HG02588 (cell line): ENCODE measurements around the gene IRX3.
"Not testable (repeated sequence)": the region's sequence is repeated elsewhere in the genome, so short reads cannot be mapped to it uniquely, and the experiment has no call there.

Experiments used
- ATAC-seq: cut with Tn5 transposase; IDR thresholded peaks from one replicate; pipeline ENCODE4 v1.9.1; 2021; ENCODE audit warnings: mild to moderate bottlenecking, moderate library complexity; ENCODE audit not compliant: unreplicated experiment

Gene IRX3

DNA sequence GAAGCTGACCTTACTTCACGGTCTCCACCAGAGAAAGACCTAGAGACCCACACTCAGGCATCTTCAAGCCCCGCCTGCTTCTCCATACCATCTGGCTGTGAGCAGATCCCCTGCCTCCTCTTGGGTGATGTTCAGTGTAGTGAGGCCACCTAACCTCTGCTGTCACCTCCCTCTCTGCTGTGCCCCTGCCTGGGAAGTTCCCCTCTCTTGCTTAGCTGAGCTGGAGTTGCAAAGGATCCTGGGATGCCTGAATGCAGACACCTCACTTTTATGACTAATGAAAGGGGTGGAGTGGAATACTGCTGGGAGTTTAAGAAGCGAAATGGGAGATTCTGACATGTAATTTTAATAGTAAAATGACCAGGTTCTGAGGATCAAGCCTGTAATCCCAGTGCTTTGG, 5.8 kb downstream of the IRX3 start:
- ATAC-seq, result no peak

DNA sequence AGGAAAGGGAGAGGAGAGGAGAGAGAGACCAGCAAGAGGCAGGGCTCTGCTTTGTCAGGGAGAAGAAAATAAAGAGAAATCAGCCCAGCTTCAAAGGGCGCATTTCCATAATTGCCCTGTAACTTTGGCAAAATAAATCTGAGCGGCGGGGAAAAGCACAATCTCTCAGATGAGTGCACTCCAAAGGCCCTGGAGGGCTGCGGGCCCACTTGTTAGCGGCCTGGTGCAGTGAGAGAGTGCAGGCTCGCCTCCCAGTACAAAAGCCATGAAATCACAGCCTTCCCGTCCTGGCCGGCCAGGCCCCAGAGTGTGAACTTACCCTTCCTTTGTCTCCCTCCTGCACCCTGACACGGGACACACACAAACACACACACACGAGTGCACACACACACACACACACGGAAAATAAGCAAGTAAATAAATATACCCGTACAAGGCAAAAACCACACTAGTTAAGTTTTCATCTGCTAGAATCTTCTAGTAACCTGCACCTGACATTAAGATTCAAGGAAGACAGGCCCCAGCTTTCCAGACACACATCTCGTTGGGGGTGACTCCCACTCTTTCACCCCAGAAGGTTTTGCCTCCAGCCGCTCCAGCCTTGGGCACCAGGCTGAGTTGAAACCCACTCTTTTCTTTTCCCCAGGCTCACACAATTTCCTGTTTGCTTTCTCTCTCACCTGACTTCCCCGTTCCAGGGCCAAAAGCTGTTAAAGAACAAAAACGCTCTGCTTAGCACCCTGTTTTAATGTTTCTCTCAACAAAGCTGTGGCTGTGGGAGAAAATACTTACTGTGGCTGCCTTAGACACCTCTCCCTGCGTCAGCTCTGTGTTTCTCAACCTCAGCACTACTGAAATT, 8.5 kb downstream of the IRX3 start:
- ATAC-seq, result no peak

DNA sequence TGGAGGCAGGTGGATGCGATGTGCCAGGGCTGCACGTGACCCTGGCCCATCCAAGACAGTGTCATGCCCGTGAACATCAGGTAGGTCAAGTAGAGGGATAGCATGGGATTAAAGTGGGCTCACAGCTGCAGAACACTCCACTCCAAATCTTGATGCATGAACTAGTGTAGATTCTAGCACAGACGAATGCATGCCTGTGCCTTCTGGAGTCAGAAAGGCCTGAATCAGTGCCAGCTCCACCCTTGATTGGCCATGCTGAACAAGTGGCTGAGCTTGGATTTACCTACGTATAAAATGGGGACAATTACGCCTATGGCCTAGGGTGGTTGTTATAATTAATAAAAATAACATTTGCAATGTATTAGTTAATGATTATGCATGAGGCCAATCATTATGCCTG, 10.6 kb downstream of the IRX3 start:
- ATAC-seq, result no peak

DNA sequence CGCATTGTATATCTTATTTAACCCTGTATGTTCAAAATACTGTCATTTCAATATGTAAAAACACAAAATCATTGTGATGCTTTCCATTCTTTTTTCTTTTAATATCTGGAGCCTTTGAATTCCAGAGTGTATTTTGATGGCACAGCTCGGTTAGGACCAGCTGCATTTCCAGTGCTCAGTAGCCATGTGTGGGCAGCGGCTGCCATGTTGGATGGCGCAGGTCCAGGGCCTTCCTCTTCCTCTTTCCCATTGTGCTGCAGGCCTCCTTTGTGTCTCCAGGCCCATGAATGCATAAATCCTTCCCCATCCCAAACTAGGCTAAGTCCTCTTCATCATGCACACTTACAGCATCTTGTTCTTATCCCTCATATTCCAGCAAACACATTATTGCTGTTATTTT, 13.0 kb downstream of the IRX3 start:
- no peak for ATAC-seq

DNA sequence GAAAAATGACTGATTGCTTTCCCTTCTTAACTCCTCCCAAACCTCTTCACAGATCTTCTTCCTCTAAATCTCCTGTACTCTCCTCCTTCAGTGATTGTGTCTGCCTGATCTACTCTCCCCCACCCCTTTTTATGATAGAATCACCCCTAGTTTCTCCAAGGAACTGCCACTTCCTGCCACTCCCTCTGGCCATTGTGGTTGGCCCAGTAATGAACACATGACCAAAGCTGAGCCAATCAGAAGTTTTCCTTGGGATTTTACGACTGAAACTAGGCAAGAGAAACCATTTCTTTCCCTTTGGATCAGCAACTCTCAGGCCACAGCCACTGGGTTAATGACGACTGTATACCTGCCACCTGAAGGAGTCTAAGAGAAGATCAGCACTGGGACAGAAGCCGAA, 15.9 kb downstream of the IRX3 start:
- no peak for ATAC-seq

DNA sequence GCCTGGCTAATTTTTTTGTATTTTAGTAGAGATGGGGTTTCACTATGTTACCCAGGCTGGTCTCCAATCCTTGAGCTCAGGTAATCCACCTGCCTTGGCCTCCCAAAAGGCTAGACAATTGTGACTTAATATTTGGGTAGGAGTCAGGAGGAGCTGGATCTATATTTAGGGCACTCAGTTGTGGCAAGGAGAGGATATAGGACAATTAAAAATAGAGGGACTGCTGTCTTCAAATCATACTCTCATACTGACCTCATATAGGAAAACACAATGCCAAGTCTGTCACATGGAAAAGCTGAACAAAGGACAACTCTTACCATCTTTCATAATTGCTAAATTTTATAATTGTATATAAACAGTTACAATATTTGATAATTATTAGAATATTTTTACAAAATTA, 17.1 kb downstream of the IRX3 start:
- ATAC-seq, result no peak

DNA sequence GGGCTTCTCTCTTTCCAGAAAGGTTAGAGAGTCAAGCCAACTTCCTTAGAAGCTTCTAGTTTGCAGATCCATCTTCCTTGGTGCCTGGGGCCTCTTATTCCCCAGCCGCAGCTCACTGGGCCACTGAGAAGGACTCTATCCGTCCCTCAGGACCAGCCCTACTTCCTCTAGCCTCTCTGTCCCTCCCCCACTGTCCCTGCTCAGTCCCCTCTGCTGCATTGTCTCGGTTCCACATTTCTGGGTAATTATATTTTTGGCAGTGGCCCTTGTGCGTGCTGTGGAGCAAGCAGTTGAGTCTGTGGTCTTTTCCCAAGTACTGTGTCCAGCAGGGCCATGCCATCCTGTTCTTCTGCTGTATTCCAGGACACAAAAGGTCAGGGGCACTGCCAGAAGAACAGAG, 17.8 kb downstream of the IRX3 start:
- ATAC-seq, result no peak

DNA sequence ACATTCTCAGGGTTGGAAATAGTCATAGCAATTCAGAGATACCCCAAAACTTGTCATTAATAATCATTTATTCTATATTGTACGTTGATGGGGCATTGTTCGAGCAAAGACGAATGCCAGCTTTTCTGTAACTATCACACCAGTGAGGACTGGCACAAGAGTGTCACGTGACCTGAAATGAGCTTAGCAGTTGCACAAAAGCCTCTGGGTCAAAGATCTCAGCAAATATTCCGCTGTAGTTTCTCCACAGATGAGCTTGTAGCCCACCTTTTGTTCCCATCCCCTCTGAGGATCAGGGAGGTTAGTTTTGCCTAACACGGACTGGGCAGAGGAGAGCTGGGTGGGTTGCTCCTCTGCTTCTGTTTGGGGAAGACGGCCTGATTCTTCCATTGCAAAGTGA, 18.2 kb downstream of the IRX3 start:
- ATAC-seq, result no peak

DNA sequence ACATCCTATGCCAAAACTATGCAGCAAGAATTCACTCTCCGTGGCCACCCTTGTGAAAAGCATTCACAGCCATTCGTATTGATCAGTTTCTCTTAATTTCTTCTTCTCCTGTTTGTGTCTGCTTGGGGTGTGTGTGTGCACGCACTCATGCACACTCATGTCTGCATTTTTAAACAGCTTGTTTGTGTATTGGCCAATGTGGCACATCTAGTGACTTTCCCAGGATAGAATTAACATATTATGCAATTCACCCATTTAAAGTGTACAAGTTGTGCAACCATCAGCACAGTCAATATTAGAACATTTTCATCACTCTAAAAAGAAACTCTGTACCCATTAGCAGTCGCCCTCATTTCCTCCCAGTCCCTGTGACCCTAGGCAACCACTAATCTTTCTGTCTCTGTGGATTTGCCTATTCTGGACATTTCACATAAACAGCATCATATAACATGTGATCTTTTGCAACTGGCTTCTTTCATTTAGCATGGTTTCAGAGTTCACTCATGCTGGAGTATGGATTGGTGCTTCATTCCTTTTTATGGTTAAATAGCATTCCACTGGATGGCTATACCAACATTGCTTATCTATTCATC, 20.1 kb downstream of the IRX3 start:
- no peak for ATAC-seq

DNA sequence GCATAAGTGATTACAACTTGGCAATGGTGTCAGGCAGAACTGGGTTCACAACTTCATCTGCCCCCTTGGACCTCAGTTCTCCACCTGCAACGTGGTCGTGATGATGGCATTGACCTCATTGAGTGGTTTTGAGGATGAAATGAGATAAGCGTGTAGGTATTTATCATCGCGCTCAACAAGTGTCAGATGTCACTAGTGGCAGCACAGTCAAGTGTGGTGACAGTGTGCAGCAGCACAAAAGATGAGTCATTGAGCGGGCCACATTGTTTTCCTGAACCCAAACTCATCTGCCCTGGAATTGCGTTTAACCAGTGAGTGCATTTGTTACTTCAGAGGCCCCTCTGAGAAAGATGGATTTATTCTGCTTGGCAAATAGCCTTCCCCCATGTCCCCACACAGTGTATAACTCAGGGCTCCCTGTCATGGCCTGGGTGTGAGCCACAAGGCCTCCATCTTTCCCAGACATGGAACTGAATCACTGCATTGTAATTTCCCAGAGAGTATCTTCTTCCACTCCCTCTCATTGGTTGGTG, 20.9 kb downstream of the IRX3 start:
- no peak for ATAC-seq

DNA sequence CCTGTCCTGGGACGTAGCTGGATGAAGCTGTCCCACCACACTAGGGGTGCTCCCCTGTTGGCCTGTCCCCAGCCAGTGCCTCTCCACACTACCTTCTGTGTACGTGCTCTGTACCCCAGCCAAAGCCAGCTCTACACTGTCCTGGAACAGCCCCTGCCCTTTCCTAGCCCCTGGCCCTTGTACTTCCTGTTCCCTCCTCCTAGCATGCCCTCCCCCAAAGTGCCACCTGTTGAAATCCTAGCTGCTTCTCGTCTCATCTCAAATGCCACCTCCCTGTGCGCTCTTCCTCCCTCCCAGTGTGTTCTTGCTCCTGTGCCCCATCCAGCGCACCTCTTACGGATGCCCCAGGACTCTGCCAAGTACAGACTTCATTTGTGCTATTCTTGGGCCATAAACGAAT, 33.5 kb downstream of the IRX3 start:
- ATAC-seq, result no peak

DNA sequence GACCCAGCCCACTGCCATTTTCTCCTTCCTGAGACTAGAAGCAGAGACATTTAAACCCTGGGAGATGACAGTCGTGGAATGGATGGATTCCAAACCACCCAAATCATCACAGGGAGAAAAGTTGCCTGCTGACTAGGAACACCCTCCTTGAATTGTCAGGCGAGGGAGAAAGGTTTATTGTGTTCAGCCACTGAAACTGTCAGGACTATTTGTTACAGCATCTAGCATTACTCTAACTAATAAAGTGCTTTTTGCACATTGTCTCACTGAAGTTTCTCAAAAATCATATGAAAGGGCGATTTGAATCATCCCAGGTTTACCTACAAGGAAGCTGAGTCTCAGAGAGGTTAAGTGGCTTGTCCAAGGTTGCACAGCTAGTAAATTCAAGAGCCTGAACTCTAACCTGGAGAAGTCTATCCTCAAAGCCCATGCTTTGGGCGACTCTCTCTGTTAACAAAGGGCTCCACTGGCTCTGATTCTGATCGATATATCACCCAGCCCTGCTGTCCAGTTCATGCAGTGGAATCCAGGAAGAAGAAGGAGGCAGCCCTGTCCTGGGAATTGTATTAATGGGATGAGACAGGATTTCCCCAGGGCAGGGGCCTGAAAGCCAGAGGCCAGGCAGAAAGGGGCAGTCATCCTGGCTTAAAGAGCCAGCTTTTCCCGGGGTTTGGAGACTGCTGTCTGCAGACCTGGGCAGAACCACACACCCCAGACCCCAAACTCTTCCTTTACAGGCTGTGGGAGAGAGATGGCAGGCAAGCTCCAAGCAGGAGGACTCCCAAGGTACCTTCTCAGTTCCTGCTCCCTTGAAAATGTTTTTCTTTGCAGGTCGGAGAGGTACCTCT, 37.5 kb downstream of the IRX3 start:
- no peak for ATAC-seq

DNA sequence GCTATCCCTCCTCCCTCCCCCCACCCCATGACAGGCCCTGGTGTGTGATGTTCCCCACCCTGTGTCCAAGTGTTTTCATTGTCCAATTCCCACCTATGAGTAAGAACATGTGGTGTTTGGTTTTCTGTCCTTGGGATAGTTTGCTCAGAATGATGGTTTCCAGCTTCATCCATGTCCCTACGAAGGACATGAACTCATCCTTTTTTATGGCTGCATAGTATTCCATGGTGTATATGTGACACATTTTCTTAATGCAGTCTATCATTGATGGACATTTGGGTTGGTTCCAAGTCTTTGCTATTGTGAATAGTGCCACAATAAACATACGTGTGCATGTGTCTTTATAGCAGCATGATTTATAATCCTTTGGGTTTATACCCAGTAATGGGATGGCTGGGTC, 38.9 kb downstream of the IRX3 start:
- ATAC-seq, result not testable (repeated sequence)

DNA sequence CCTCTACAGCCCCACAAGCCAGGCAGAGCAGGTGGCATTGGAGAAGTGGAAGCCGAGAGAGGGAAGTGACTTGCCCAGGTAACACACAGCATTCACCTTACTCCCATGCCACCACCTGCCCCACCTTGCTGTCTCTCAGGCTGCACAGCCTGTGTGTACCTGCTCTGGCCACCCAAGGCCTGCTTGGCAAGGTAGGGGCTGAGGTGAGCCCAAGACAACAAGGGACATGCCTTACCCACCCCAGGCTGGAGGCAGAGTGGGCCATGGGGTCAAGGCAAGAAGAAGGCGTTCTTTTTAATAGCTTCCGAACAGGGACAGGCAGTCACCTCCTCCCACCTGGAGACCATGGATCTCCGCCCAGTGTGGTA, 40.1 kb downstream of the IRX3 start:
- ATAC-seq, result no peak

DNA sequence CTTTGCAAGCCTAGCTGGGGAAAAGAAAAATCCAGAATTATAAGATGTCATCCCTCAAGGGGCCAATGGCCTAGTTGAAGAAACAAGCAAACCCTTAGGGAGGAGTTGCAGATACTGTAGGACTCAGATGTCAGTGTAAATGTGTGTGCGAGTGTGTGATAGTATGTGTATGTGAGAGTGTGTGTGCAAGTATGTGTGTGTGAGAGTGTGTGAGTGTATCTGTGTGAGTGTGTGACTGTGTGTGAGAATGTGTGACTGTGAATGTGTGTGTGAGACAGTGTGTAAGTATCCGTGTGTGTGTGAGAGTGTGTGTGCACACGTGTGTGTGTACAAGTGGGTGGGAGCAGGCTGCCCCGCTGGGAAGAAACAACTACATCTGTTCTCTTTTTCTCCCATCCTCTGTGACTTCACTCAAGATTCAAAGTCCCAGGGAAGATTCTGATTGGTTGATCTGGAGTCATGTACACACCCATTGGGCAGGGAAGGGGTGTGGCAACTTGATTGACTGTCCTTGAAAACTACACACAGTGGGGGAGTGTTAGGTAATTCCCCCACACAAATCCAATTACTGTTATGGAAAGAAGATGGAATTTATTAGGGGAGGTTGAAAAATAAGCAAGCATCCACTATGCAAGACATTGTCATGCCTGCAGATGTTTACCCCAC, 40.7 kb downstream of the IRX3 start:
- no peak for ATAC-seq

DNA sequence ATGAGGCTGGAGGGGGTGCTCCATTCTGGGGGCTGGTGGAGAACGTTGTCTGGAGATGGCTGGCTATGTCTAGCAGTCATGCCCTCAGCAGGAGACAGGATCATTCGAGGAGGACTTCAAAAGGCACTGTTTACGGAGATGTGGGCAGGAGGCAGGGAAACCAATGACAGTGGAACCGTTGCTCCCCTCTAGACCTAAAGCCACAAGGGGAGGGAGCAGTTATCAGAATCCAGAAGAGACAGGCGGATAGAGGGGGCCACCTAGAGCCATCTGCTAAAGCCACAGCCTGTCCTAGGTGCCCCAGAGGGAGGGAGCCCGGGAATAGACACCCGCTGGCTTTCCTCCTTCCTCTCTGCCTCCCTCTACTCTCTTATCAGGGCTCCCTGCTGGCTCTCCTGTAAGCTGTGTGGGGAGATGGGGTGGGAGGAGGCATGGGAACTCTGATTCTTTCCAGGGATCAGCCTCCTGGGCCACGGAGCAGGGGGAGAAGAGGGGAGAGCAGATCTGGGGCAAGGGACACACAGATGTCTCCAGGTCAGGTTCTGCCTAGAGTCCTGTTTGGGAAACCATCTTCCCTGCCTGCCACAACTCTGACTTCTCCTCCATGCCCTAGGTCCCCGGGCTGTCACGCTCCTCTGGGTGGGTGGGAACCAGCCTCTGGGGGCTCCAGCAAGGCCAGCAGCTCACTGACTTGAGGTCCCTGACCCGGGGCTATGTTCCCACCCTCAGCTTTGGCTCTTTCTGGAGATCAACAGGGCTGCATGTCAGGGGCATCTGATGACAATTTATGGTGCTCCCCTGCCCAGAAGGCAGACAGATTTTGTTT, 42.3 kb downstream of the IRX3 start:
- ATAC-seq, result no peak

DNA sequence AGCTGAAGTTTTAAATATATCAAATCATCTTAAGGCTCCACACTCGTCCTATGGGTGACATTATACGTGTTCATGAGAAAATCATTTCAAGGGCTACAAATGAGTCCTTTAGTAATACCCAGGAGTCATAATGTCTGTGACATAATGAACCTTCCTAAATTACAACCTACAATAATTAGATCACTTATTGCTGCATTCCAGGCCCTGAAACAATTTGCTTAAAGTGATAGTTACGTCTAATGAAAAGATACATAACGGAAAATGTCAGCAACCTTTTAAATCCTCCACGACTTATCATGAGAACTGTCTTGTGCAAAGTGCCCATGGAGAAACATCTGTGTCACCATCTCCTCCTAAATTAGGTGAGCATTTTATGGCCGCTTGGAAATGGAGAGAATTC, 43.4 kb downstream of the IRX3 start:
- no peak for ATAC-seq

DNA sequence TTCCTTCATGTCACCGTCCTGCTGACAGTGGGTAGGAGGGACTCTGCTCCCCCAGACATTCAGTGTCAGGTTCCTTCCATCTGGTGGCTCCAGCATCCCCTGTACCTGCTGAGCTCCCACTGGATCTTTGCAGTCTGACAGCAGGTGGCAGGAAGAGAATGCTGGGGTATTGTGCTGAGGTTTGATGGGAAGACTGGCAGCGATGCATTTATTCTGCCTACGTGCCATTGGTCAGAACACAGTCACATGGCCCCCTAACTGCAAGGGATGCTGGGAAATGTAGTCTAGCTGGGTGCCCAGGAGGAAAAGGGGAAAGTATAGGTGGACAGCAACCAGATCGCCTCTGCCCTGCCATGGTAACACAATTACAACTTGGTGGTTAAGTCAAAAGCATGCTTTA, 44.4 kb downstream of the IRX3 start:
- ATAC-seq, result no peak

DNA sequence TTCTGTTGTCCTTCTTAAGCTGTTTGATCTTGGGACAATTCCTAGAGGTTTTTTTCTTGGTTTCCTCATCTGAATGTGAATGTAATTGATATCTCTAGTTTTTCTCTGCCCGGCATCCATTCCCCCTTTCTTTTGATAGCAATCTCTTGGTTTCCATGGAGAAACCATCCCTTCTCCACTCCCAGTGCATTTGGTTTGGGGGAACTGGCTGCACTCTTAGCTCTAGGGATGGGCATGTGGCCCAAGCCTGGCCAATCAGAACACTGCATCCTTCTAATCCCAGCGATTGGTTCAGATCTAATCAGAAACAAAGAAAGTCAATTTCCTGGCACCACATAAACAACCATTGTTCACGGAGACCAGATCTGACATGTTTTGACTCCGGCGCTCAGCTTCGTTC, 45.1 kb downstream of the IRX3 start:
- ATAC-seq, result no peak
